ENCODE results near the gene SNX27.
"Not testable (repeated sequence)": the region's sequence is repeated elsewhere in the genome, so short reads cannot be mapped to it uniquely, and the experiment has no call there.

Gene SNX27

GRCh38 chr1:151643085-151643484, 31.2 kb downstream of the SNX27 start:
- DNase-seq = not testable (repeated sequence)

- no peak for DNase-seq
These were observed 32.2 kb downstream of the SNX27 start for GRCh38 chr1:151644001-151644400.

- DNase-seq = no peak
These were observed 41.5 kb downstream of the SNX27 start for GRCh38 chr1:151653397-151653796.

- no peak for DNase-seq
These were observed 43.5 kb downstream of the SNX27 start for GRCh38 chr1:151655371-151655770.

- peak; percentile 26 for DNase-seq
These were observed 49.9 kb downstream of the SNX27 start for GRCh38 chr1:151661751-151662150.

- DNase-seq = no peak
These were observed 56.2 kb downstream of the SNX27 start for GRCh38 chr1:151668090-151668489.

GRCh38 chr1:151670036-151670675, 58.3 kb downstream of the SNX27 start:
- not testable (repeated sequence) for DNase-seq

GRCh38 chr1:151673407-151673806, 61.6 kb downstream of the SNX27 start:
- DNase-seq = no peak

- no peak for DNase-seq
These were observed 68.5 kb downstream of the SNX27 start for GRCh38 chr1:151680391-151680790.

- DNase-seq = no peak
These were observed 69.0 kb downstream of the SNX27 start for GRCh38 chr1:151680826-151681225.

- DNase-seq = no peak
These were observed 70.1 kb downstream of the SNX27 start for GRCh38 chr1:151681923-151682322.

GRCh38 chr1:151682901-151683300, 71.1 kb downstream of the SNX27 start:
- not testable (repeated sequence) for DNase-seq

GRCh38 chr1:151684128-151684527, 72.3 kb downstream of the SNX27 start:
- DNase-seq = no peak

GRCh38 chr1:151686561-151686960, 74.7 kb downstream of the SNX27 start:
- no peak for DNase-seq

GRCh38 chr1:151689494-151689893, 77.6 kb downstream of the SNX27 start:
- no peak for DNase-seq

GRCh38 chr1:151692226-151692625, 80.4 kb downstream of the SNX27 start:
- no peak for DNase-seq

GRCh38 chr1:151693057-151693651, 81.3 kb downstream of the SNX27 start:
- DNase-seq = no peak

- DNase-seq = no peak
These were observed 89.7 kb downstream of the SNX27 start for GRCh38 chr1:151701515-151701914.

- no peak for DNase-seq
These were observed 91.1 kb downstream of the SNX27 start for GRCh38 chr1:151702936-151703335.

GRCh38 chr1:151703813-151704212, 92.0 kb downstream of the SNX27 start:
- no peak for DNase-seq

- DNase-seq = no peak
These were observed 92.4 kb downstream of the SNX27 start for GRCh38 chr1:151704246-151704645.

GRCh38 chr1:151705146-151705545, 93.3 kb downstream of the SNX27 start:
- DNase-seq = no peak

- DNase-seq = no peak
These were observed 94.1 kb downstream of the SNX27 start for GRCh38 chr1:151705753-151706463.
